ENCODE measurements around the gene NPIPB8.
"Not testable (repeated sequence)": the region's sequence is repeated elsewhere in the genome, so short reads cannot be mapped to it uniquely, and the experiment has no call there.

Gene NPIPB8

GRCh38 chr16:28602062-28602461 lies 35.8 kb upstream of the NPIPB8 start:
- H3K36me3 Mint-ChIP-seq; H3K4me3 Mint-ChIP-seq; H3K27ac Mint-ChIP-seq; H3K27me3 Mint-ChIP-seq; H3K4me1 Mint-ChIP-seq (ENCODE audit: low read depth); H3K9me3 Mint-ChIP-seq (ENCODE audit: low read depth): not testable (repeated sequence)

- Mint-ChIP-seq H3K27ac (no peak overlapping the region), H3K4me3 (no peak overlapping the region), H3K36me3 (no peaks in the 10 kb centered on the region), H3K27me3 (no peaks in the 10 kb centered on the region), H3K4me1 (ENCODE audit: low read depth) (no peaks in the 10 kb centered on the region), H3K9me3 (ENCODE audit: low read depth) (no peaks in the 10 kb centered on the region)
Observed at GRCh38 chr16:28602529-28602928, 35.3 kb upstream of the NPIPB8 start.

- Mint-ChIP-seq H3K36me3 (no peaks in the 10 kb centered on the region), H3K27ac (no peak overlapping the region), H3K4me3 (no peak overlapping the region), H3K27me3 (no peaks in the 10 kb centered on the region), H3K4me1 (ENCODE audit: low read depth) (no peaks in the 10 kb centered on the region), H3K9me3 (ENCODE audit: low read depth) (no peaks in the 10 kb centered on the region)
Observed at GRCh38 chr16:28603381-28604185, 34.3 kb upstream of the NPIPB8 start.

- H3K27ac Mint-ChIP-seq = no peak overlapping the region
Observed at GRCh38 chr16:28604186-28604565, 33.7 kb upstream of the NPIPB8 start.

GRCh38 chr16:28606291-28607115 lies 31.4 kb upstream of the NPIPB8 start:
- Mint-ChIP-seq H3K4me3 (no peak overlapping the region), H3K36me3 (no peaks in the 10 kb centered on the region), H3K9me3 (ENCODE audit: low read depth) (no peaks in the 10 kb centered on the region), H3K4me1 (ENCODE audit: low read depth) (peaks cover 14% of the 10 kb centered on the region), H3K27me3 (no peaks in the 10 kb centered on the region), H3K27ac (no peak overlapping the region)

More at GRCh38 chr16:28604186-28604565, 33.7 kb upstream of the NPIPB8 start:
- H3K27me3 Mint-ChIP-seq = no peaks in the 10 kb centered on the region
- no peaks in the 10 kb centered on the region for H3K9me3 Mint-ChIP-seq (ENCODE audit: low read depth)
- H3K36me3 Mint-ChIP-seq = no peaks in the 10 kb centered on the region
- H3K4me3 Mint-ChIP-seq = no peak overlapping the region
- no peaks in the 10 kb centered on the region for H3K4me1 Mint-ChIP-seq (ENCODE audit: low read depth)

GRCh38 chr16:28607116-28607623 lies 30.7 kb upstream of the NPIPB8 start:
- no peak overlapping the region for H3K27ac Mint-ChIP-seq
- no peaks in the 10 kb centered on the region for H3K9me3 Mint-ChIP-seq (ENCODE audit: low read depth)
- H3K27me3 Mint-ChIP-seq = no peaks in the 10 kb centered on the region
- no peak overlapping the region for H3K4me3 Mint-ChIP-seq
- peaks cover 14% of the 10 kb centered on the region for H3K4me1 Mint-ChIP-seq (ENCODE audit: low read depth)
- H3K36me3 Mint-ChIP-seq = no peaks in the 10 kb centered on the region

- H3K4me1 Mint-ChIP-seq (ENCODE audit: low read depth) = peaks cover 14% of the 10 kb centered on the region
- not testable (repeated sequence) for H3K27ac Mint-ChIP-seq; H3K9me3 Mint-ChIP-seq (ENCODE audit: low read depth); H3K36me3 Mint-ChIP-seq; H3K27me3 Mint-ChIP-seq; H3K4me3 Mint-ChIP-seq
Observed at GRCh38 chr16:28607681-28608495, 30.0 kb upstream of the NPIPB8 start.

- peaks cover 14% of the 10 kb centered on the region for H3K4me1 Mint-ChIP-seq (ENCODE audit: low read depth)
- not testable (repeated sequence) for H3K27ac Mint-ChIP-seq; H3K27me3 Mint-ChIP-seq; H3K9me3 Mint-ChIP-seq (ENCODE audit: low read depth); H3K4me3 Mint-ChIP-seq; H3K36me3 Mint-ChIP-seq
Observed at GRCh38 chr16:28608496-28608808, 29.4 kb upstream of the NPIPB8 start.

- H3K27ac Mint-ChIP-seq; H3K4me3 Mint-ChIP-seq; H3K9me3 Mint-ChIP-seq (ENCODE audit: low read depth); H3K36me3 Mint-ChIP-seq; H3K27me3 Mint-ChIP-seq: not testable (repeated sequence)
- H3K4me1 Mint-ChIP-seq (ENCODE audit: low read depth) = peaks cover 14% of the 10 kb centered on the region
Observed at GRCh38 chr16:28608867-28609596, 28.8 kb upstream of the NPIPB8 start.

- H3K36me3 Mint-ChIP-seq = no peaks in the 10 kb centered on the region
- H3K27me3 Mint-ChIP-seq = no peaks in the 10 kb centered on the region
- peaks cover 14% of the 10 kb centered on the region for H3K4me1 Mint-ChIP-seq (ENCODE audit: low read depth)
- H3K9me3 Mint-ChIP-seq (ENCODE audit: low read depth) = no peaks in the 10 kb centered on the region
- H3K4me3 Mint-ChIP-seq = no peak within 1 kb of the TSS
- no peak within 1 kb of the TSS for H3K27ac Mint-ChIP-seq
Observed at GRCh38 chr16:28609631-28610594, 28.0 kb upstream of the NPIPB8 start, which contains the start of gene SULT1A1. SULT1A1 (minus strand) TSS chr16:28610044; CDS start chr16:28608855, 1,189 bp downstream.

GRCh38 chr16:28610595-28611191 lies 27.2 kb upstream of the NPIPB8 start:
- peaks cover 14% of the 10 kb centered on the region for H3K4me1 Mint-ChIP-seq (ENCODE audit: low read depth)
- H3K27me3 Mint-ChIP-seq = no peaks in the 10 kb centered on the region
- no peaks in the 10 kb centered on the region for H3K9me3 Mint-ChIP-seq (ENCODE audit: low read depth)
- H3K4me3 Mint-ChIP-seq = no peak overlapping the region
- H3K27ac Mint-ChIP-seq = no peak overlapping the region
- H3K36me3 Mint-ChIP-seq = no peaks in the 10 kb centered on the region

GRCh38 chr16:28612359-28613280 lies 25.2 kb upstream of the NPIPB8 start:
- H3K36me3 Mint-ChIP-seq; H3K9me3 Mint-ChIP-seq (ENCODE audit: low read depth); H3K4me3 Mint-ChIP-seq; H3K27ac Mint-ChIP-seq; H3K27me3 Mint-ChIP-seq: not testable (repeated sequence)
- peaks cover 15% of the 10 kb centered on the region for H3K4me1 Mint-ChIP-seq (ENCODE audit: low read depth)

Measured in activated naive CD8-positive, alpha-beta T cell (primary cell).